Measurements from ENCODE around the gene IFI30.
A peak's percentile ranks its signal among the peaks of the same experiment; 100 is the strongest.

The IFI30 gene

DNA sequence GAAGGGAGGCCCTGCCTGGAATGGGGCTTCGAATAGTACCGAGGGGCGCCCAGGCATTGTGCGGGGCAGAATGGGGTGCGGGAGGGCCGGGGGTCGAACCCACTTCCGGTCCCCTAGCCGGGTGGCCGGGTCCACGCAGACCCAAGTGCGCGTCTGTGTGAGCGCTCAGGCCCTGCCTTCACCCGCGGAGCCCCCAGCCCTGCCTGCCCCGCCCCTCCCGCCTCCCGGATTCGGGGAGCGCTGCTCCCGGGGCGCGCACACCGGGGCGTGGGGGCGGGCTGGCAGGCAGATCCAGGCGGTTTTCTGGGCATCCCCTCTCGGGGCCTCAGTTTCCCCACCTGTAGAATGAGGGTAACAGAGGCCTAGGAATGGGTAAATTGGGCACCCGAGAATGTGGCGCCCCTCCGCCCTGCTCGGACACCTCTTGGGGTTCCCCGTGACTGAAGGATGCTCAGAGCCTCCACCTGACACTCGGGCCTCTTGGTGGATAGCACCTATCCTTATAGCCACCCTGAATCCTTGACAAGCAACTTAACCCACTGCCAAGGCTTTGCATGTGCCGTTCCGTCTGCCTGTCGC lies 20.0 kb upstream of the IFI30 start:
- Histone ChIP-seq H3K9me3 (ENCODE audit: severe bottlenecking) (no peaks in the 10 kb centered on the region), H3K4me3 (ENCODE audit: low read depth, low read length) (peak overlapping the region; percentile 95), H3K36me3 (peaks cover 20% of the 10 kb centered on the region), H3K27ac (peak overlapping the region; percentile 84), H3K27me3 (ENCODE audit: insufficient read depth, low read depth, severe bottlenecking) (no peaks in the 10 kb centered on the region)
- no peak for DNase-seq
- TF ChIP-seq, protein P1, sequence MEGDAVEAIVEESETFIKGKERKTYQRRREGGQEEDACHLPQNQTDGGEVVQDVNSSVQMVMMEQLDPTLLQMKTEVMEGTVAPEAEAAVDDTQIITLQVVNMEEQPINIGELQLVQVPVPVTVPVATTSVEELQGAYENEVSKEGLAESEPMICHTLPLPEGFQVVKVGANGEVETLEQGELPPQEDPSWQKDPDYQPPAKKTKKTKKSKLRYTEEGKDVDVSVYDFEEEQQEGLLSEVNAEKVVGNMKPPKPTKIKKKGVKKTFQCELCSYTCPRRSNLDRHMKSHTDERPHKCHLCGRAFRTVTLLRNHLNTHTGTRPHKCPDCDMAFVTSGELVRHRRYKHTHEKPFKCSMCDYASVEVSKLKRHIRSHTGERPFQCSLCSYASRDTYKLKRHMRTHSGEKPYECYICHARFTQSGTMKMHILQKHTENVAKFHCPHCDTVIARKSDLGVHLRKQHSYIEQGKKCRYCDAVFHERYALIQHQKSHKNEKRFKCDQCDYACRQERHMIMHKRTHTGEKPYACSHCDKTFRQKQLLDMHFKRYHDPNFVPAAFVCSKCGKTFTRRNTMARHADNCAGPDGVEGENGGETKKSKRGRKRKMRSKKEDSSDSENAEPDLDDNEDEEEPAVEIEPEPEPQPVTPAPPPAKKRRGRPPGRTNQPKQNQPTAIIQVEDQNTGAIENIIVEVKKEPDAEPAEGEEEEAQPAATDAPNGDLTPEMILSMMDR (IDR thresholded peaks at IDR 0.05; ENCODE audit: low read depth, low read length): no peak

DNA sequence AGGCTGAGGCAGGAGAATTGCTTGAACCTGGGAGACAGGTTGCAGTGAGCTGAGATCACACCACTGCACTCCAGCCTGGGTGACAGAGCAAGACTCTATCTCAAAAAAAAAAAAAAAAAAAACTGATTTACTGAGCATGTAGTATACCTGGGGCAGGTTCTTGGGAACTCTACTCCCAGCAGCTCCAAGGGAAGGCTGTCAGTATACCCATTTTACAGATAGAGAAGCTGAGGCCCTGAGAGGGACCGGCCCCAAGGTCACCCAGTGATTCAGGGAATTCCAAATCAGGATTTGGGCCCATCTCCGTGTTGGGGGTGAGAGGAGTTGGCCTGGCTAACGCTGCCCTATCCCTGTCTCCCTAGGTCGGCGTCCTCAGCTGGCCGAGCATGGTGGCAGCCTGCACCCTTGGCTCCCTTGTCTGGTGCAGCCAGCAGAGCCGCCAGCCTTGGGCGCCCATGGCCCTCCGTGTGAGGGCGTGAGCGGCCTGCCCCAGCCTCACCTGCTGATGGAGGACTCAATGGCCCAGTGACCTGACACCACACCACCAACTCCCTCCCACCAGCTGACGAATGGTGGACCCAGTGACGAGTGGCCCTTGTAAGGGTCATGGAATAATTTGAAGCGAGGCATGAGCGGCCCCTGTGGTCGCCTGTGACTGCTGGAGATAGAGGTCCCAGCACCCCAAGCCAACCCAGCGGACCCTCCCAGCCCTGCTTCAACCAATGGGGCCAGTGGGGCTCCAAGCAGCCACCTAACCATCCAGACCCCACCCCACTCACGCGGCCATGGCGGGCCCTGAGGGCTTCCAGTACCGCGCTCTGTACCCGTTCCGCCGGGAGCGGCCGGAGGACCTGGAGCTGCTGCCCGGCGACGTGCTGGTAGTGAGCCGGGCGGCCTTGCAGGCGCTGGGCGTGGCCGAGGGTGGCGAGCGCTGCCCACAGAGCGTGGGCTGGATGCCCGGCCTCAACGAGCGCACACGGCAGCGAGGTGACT lies 18.2 kb upstream of the IFI30 start:
- Histone ChIP-seq H3K4me3 (ENCODE audit: low read depth, low read length) (no peak overlapping the region), H3K9me3 (ENCODE audit: severe bottlenecking) (no peaks in the 10 kb centered on the region), H3K27me3 (ENCODE audit: insufficient read depth, low read depth, severe bottlenecking) (no peaks in the 10 kb centered on the region), H3K36me3 (peaks cover 18% of the 10 kb centered on the region), H3K27ac (no peak overlapping the region)
- TF ChIP-seq, protein P1 (IDR thresholded peaks at IDR 0.05; ENCODE audit: low read depth, low read length): no peak
- DNase-seq: no peak

DNA sequence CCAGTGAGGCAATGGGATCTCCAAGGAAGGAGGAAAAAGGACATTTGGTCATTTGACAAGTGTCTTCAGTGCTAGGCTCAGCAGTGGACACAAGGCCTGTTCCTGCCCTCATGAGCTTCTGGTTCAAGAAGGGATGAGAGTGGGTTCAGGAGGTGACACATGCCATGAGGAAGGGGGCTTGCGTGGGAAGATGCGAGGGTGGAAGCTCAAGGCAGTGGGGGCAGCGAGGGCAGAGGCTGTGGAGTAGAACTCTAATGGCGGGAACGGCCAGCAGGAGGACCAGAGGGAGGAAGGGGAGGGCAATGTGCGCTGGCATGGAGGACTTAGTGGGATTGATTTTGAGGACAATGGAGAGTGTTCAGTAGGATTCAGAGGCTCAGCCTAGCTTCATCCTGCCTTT lies 17.3 kb upstream of the IFI30 start:
- Histone ChIP-seq H3K36me3 (peaks cover 20% of the 10 kb centered on the region), H3K27ac (no peak overlapping the region), H3K4me3 (ENCODE audit: low read depth, low read length) (no peak overlapping the region), H3K27me3 (ENCODE audit: insufficient read depth, low read depth, severe bottlenecking) (no peaks in the 10 kb centered on the region), H3K9me3 (ENCODE audit: severe bottlenecking) (no peaks in the 10 kb centered on the region)
- TF ChIP-seq, protein P1 (IDR thresholded peaks at IDR 0.05; ENCODE audit: low read depth, low read length): no peak
- DNase-seq: no peak

DNA sequence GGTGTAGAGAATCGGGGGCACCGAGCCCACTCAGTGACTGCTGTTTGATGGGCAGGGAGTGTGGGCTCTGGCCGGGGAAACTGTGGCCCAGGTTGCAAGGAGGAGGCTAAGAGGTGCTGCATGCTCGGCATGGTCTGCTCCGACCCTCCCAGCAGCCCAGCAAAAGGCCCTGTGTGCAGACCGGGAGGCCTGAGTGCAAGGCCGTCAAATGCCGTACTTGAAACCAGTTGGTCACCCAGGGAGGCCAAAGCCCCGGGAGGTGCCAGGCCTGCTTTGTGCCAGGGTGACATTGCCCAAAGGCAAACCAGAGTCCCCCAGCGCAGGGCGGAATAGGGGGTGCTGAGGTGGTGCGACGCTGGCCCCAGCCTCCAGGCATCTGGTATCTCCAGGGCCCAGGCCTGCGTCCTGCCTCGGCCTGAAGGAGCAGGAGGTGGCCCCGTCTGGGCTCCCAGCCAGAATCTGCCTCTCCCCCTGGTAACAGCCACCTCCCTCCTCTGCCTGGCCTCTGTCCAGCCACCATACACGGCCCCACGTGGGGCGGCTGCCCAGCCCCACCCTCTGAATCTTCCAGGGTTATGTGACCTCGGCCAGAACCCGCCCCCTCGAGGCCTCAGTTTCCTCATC lies 16.7 kb upstream of the IFI30 start:
- no peaks in the 10 kb centered on the region for H3K9me3 ChIP-seq (ENCODE audit: severe bottlenecking)
- H3K27me3 ChIP-seq (ENCODE audit: insufficient read depth, low read depth, severe bottlenecking): no peaks in the 10 kb centered on the region
- DNase-seq: no peak
- TF ChIP-seq, protein P1 (IDR thresholded peaks at IDR 0.05; ENCODE audit: low read depth, low read length): no peak
- no peak overlapping the region for H3K4me3 ChIP-seq (ENCODE audit: low read depth, low read length)
- peaks cover 24% of the 10 kb centered on the region for H3K36me3 ChIP-seq
- H3K27ac ChIP-seq: no peak overlapping the region

DNA sequence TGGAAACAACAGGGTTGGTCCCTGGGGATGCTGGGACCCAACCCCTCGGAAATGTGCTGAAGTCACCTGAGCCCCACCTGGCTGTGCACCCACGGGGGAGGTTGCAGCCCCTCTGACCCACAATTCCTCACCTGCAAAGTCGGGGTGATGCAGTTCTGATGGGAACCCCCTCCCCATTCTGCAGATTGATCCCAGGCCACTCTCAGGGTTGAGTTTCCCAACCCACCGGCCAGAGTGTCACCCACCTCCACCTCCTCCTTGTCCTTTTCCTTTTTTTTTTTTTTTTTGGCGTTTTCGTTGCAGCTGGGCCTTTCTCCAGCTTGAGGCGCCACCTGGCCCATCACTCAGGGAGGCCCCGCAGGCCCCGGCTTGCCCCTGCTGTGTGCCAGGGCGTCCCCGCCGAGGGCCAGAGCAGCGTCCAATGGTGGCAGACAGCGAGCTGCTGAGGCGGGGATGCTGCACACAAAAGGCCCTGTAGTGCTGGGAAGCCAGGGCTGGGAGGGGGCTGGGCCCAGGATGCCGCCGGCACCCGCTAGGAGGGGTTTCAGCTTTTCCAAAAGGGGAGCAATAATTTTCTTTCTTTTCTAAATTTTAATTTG lies 16.0 kb upstream of the IFI30 start:
- no peak overlapping the region for H3K4me3 ChIP-seq (ENCODE audit: low read depth, low read length)
- peak; percentile 38 for DNase-seq
- no peaks in the 10 kb centered on the region for H3K9me3 ChIP-seq (ENCODE audit: severe bottlenecking)
- H3K36me3 ChIP-seq: peaks cover 29% of the 10 kb centered on the region
- TF ChIP-seq, protein P1 (IDR thresholded peaks at IDR 0.05; ENCODE audit: low read depth, low read length): no peak
- no peaks in the 10 kb centered on the region for H3K27me3 ChIP-seq (ENCODE audit: insufficient read depth, low read depth, severe bottlenecking)
- H3K27ac ChIP-seq: peak overlapping the region; percentile 34; the same call in 1 of the 2 replicates

Measured in WERI-Rb-1 (cell line).